GM23338 (cell line): ENCODE results near the gene GDF10. TPM values are rescaled to one million over a fixed set of nuclear protein-coding genes. Genes with fewer than 3 reads are reported as not detected.
A peak's percentile ranks its signal among the peaks of the same experiment; 100 is the strongest.

Source experiments
- ATAC-seq: fragments of 200-7000 bp; cut with Tn5 transposase; 3 replicates; pipeline ENCODE4 v1.9.1; 2020
- DNase-seq: peaks from one replicate; pipeline ENCODE4 v3.0.0-alpha.2; 2015; ENCODE audit warnings: low spot score
- H2AFZ ChIP-seq: fragments of 200-600 bp; sonication (generic); 2 replicates; pipeline ENCODE4 v1.8.0; 2016; ENCODE audit warnings: antibody characterized with exemption, mild to moderate bottlenecking, moderate library complexity
- H3F3A ChIP-seq: fragments of 200-600 bp; sonication (generic); replicated peaks from 2 replicates; pipeline ENCODE4 v1.8.0; 2017; ENCODE audit warnings: antibody characterized with exemption, mixed run types, low read depth
- H3K27ac ChIP-seq: fragments of 200-600 bp; sonication (generic); 2 replicates; pipeline ENCODE4 v1.6.1; 2016; ENCODE audit warnings: low read depth
- H3K27me3 ChIP-seq: fragments of 200-600 bp; sonication (generic); 2 replicates; pipeline ENCODE4 v1.8.0; 2016; ENCODE audit warnings: mild to moderate bottlenecking, mixed run types, moderate library complexity; ENCODE audit not compliant: insufficient read depth
- H3K36me3 ChIP-seq: fragments of 200-600 bp; sonication (generic); 2 replicates; pipeline ENCODE4 v1.8.0; 2016; ENCODE audit warnings: mild to moderate bottlenecking; ENCODE audit not compliant: insufficient read depth
- H3K4me1 ChIP-seq: fragments of 200-600 bp; sonication (generic); 2 replicates; pipeline ENCODE4 v1.8.0; 2016; ENCODE audit warnings: mild to moderate bottlenecking, moderate library complexity; ENCODE audit not compliant: insufficient read depth
- H3K4me2 ChIP-seq: fragments of 200-600 bp; sonication (generic); 2 replicates; pipeline ENCODE4 v1.7.1; 2017; ENCODE audit warnings: mixed run types
- H3K4me3 ChIP-seq: fragments of 200-600 bp; sonication (generic); 2 replicates; pipeline ENCODE4 v1.6.1; 2016; ENCODE audit warnings: mixed run types
- H3K79me2 ChIP-seq: fragments of 200-600 bp; sonication (generic); replicated peaks from 2 replicates; pipeline ENCODE4 v1.8.0; 2017; ENCODE audit warnings: mild to moderate bottlenecking; ENCODE audit not compliant: insufficient read depth
- H3K9me2 ChIP-seq: fragments of 200-600 bp; sonication (generic); 2 replicates; pipeline ENCODE4 v1.8.0; 2017; ENCODE audit not compliant: insufficient read depth
- H4K20me1 ChIP-seq: fragments of 200-600 bp; sonication (generic); replicated peaks from 2 replicates; pipeline ENCODE4 v1.8.0; 2017; ENCODE audit warnings: mild to moderate bottlenecking; ENCODE audit not compliant: insufficient read depth
- H3K27ac Mint-ChIP-seq: 2 replicates; pipeline ENCODE4 v1.8.0; 2020; ENCODE audit warnings: inconsistent platforms, mild to moderate bottlenecking, moderate library complexity, mixed read lengths
- H3K27me3 Mint-ChIP-seq: 3 replicates; pipeline ENCODE4 v1.8.0; 2022; ENCODE audit warnings: low read depth, mild to moderate bottlenecking, moderate library complexity, mixed read lengths, inconsistent platforms; ENCODE audit not compliant: insufficient read depth, poor library complexity
- H3K36me3 Mint-ChIP-seq: 3 replicates; pipeline ENCODE4 v1.8.0; 2021; ENCODE audit warnings: low read depth, mild to moderate bottlenecking, inconsistent platforms, moderate library complexity, mixed read lengths
- H3K4me1 Mint-ChIP-seq: 3 replicates; pipeline ENCODE4 v1.8.0; 2020; ENCODE audit warnings: mild to moderate bottlenecking, inconsistent platforms, mixed read lengths
- H3K4me3 Mint-ChIP-seq: 3 replicates; pipeline ENCODE4 v1.8.0; 2021; ENCODE audit warnings: moderate library complexity, mild to moderate bottlenecking, inconsistent platforms, mixed read lengths
- H3K9me3 Mint-ChIP-seq: 3 replicates; pipeline ENCODE4 v1.8.0; 2020; ENCODE audit warnings: moderate library complexity, mild to moderate bottlenecking, inconsistent platforms, mixed read lengths
- CREB1 ChIP-seq: fragments of 250-450 bp; sonication (Bioruptor Pico); IDR thresholded peaks from 2 replicates; pipeline ENCODE4 v1.5.0; 2020; ENCODE audit warnings: low read depth, mild to moderate bottlenecking, moderate library complexity
- EZH2 ChIP-seq: fragments of 200-600 bp; sonication (generic); IDR thresholded peaks from one replicate; pipeline ENCODE4 v1.8.0; 2017; ENCODE audit warnings: antibody characterized with exemption, mild to moderate bottlenecking, low read depth; ENCODE audit not compliant: unreplicated experiment
- EZH2phosphoT487 ChIP-seq: fragments of 200-600 bp; sonication (generic); IDR thresholded peaks from one replicate; pipeline ENCODE4 v1.8.1; 2018; ENCODE audit warnings: antibody characterized with exemption; ENCODE audit not compliant: unreplicated experiment
- JUNB ChIP-seq: IDR thresholded peaks from one replicate; pipeline ENCODE4 v1.6.1; 2016; ENCODE audit warnings: antibody characterized with exemption; ENCODE audit not compliant: unreplicated experiment
- POLR2AphosphoS5 ChIP-seq: IDR thresholded peaks from 2 replicates; pipeline ENCODE4 v1.6.1; 2016; ENCODE audit warnings: antibody characterized with exemption, low read depth
- STAT1 ChIP-seq: IDR thresholded peaks from one replicate; pipeline ENCODE4 v1.6.1; 2016; ENCODE audit warnings: antibody characterized with exemption; ENCODE audit not compliant: unreplicated experiment
- ZNF114 ChIP-seq: fragments of 250-450 bp; sonication (Bioruptor Pico); IDR thresholded peaks from 2 replicates; pipeline ENCODE4 v1.5.0; 2020; ENCODE audit warnings: mild to moderate bottlenecking, moderate library complexity
- ZNF331 ChIP-seq: fragments of 250-450 bp; sonication (Bioruptor Pico); IDR thresholded peaks from 2 replicates; pipeline ENCODE4 v1.5.0; 2020; ENCODE audit warnings: low read depth, mild to moderate bottlenecking, moderate library complexity
- polyA plus RNA-seq: library from polyadenylated mRNA; unstranded; fragments of >200 nt; fragmentation: Nextera tagmentation; extraction: Ambion mirVana; gene quantifications from 2 replicates; pipeline ENCODE4 v1.2.1, GENCODE V29; 2016
- total RNA-seq: library from RNA; depleted of rRNA; stranded (reverse); fragments of >200 nt; shearing (Covaris generic); gene quantifications from 2 replicates; pipeline ENCODE4 v1.2.3, GENCODE V29; 2014
- TF ChIP-seq, protein P1 (sequence below), 2 experiments: fragments of 200-600 bp in 1 of 2; sonication (generic) in 1 of 2; conservative IDR thresholded peaks; 2 replicates each; pipeline versions ENCODE4 v1.5.1 to v1.6.1; 2016 to 2017; ENCODE audit warnings: antibody characterized with exemption in 2 of 2, low read depth in 2 of 2, mild to moderate bottlenecking in 2 of 2, moderate library complexity in 1 of 2
- TF ChIP-seq, protein P2 (sequence below): fragments of 250-450 bp; sonication (Bioruptor Pico); IDR thresholded peaks from 2 replicates; pipeline ENCODE4 v1.5.0; 2020; ENCODE audit warnings: mild to moderate bottlenecking, moderate library complexity
- TF ChIP-seq, protein P3 (sequence below): IDR thresholded peaks from 2 replicates; pipeline ENCODE4 v1.6.1; 2016; ENCODE audit warnings: antibody characterized with exemption

GDF10 gene
- total and polyA plus RNA-seq, 2 experiments from 2014 or later, result 0.21 TPM; not detected in 1

DNA sequence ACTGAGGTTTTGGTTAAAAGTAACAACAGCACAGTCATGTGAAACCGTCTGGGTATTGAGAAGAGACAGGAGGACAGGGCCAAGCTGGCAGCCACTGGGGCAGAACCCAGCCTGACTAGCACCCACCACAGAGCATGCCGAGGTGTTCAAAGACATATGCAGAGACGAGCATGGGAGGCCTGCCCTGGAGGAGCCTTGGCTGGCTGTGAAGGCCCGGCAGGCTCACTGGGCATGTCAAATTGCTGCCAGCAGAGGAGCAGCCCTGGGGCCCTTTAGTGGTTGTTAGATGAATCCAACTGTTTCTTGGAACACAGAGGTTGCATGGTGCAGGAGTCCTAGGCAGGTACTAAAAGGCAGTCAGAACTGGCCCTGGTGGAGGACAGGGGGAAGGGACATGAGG lies 17.3 kb downstream of the GDF10 start:
- Histone ChIP-seq H3F3A (no peaks in the 10 kb centered on the region), H3K27me3 (no peaks in the 10 kb centered on the region), H3K36me3 (no peaks in the 10 kb centered on the region), H3K4me1 (no peaks in the 10 kb centered on the region), H3K4me3 (no peak overlapping the region), H4K20me1 (no peaks in the 10 kb centered on the region), H2AFZ (no peak overlapping the region), H3K27ac (no peak overlapping the region), H3K9me2 (0 out of 2 replicates have a peak, but pooled peaks cover 4% of the 10 kb centered on the region), H3K4me2 (no peak overlapping the region), H3K79me2 (no peaks in the 10 kb centered on the region)
- no peaks in the 10 kb centered on the region for H3K36me3 Mint-ChIP-seq
- peaks cover 9% of the 10 kb centered on the region for H3K27me3 Mint-ChIP-seq
- no peaks in the 10 kb centered on the region for H3K4me1 Mint-ChIP-seq
- DNase-seq, result no peak
- H3K9me3 Mint-ChIP-seq, result no peaks in the 10 kb centered on the region
- H3K4me3 Mint-ChIP-seq, result no peak overlapping the region
- TF ChIP-seq, protein P1, sequence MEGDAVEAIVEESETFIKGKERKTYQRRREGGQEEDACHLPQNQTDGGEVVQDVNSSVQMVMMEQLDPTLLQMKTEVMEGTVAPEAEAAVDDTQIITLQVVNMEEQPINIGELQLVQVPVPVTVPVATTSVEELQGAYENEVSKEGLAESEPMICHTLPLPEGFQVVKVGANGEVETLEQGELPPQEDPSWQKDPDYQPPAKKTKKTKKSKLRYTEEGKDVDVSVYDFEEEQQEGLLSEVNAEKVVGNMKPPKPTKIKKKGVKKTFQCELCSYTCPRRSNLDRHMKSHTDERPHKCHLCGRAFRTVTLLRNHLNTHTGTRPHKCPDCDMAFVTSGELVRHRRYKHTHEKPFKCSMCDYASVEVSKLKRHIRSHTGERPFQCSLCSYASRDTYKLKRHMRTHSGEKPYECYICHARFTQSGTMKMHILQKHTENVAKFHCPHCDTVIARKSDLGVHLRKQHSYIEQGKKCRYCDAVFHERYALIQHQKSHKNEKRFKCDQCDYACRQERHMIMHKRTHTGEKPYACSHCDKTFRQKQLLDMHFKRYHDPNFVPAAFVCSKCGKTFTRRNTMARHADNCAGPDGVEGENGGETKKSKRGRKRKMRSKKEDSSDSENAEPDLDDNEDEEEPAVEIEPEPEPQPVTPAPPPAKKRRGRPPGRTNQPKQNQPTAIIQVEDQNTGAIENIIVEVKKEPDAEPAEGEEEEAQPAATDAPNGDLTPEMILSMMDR (conservative IDR thresholded peaks at IDR 0.05; ENCODE audit: low read depth in 2 of 2), result no peak
- ATAC-seq, result no peak
- 0 out of 2 replicates have a peak overlapping the region, but pooled peaks have one; percentile 64 for H3K27ac Mint-ChIP-seq

DNA sequence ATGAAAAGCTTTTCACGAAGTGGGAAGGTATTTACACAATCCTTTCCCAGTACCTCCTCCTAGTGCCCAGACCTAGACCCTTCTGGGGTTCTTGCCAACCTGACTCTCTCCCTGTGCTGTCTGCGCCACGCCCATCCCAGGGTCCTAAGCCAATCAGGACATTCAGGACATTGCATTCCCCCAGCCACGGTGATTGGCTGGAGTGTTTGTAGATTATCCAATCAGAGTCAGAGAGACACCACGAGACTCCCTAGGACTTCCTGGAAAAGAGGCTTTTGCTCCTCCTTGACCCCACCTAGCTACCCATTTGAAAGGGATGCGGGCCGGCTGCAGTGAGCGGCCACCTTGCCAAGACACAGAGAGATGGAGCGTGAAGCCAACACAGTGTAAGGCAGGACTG lies 18.7 kb downstream of the GDF10 start:
- Histone ChIP-seq H3K27me3 (no peaks in the 10 kb centered on the region), H3K9me2 (0 out of 2 replicates have a peak, but pooled peaks cover 4% of the 10 kb centered on the region), H3K27ac (no peak overlapping the region), H3K4me2 (no peak overlapping the region), H3F3A (no peaks in the 10 kb centered on the region), H3K4me1 (no peaks in the 10 kb centered on the region), H3K4me3 (no peak overlapping the region), H3K36me3 (no peaks in the 10 kb centered on the region), H3K79me2 (no peaks in the 10 kb centered on the region), H4K20me1 (no peaks in the 10 kb centered on the region), H2AFZ (peak overlapping the region; percentile 72; the same call in 1 of the 2 replicates)
- Mint-ChIP-seq H3K4me3 (no peak overlapping the region), H3K27ac (no peak overlapping the region), H3K9me3 (no peaks in the 10 kb centered on the region), H3K36me3 (no peaks in the 10 kb centered on the region), H3K27me3 (peaks cover 9% of the 10 kb centered on the region), H3K4me1 (no peaks in the 10 kb centered on the region)
- peak; percentile 74 for ATAC-seq
- peak; percentile 44 for DNase-seq
- TF ChIP-seq, protein P2, sequence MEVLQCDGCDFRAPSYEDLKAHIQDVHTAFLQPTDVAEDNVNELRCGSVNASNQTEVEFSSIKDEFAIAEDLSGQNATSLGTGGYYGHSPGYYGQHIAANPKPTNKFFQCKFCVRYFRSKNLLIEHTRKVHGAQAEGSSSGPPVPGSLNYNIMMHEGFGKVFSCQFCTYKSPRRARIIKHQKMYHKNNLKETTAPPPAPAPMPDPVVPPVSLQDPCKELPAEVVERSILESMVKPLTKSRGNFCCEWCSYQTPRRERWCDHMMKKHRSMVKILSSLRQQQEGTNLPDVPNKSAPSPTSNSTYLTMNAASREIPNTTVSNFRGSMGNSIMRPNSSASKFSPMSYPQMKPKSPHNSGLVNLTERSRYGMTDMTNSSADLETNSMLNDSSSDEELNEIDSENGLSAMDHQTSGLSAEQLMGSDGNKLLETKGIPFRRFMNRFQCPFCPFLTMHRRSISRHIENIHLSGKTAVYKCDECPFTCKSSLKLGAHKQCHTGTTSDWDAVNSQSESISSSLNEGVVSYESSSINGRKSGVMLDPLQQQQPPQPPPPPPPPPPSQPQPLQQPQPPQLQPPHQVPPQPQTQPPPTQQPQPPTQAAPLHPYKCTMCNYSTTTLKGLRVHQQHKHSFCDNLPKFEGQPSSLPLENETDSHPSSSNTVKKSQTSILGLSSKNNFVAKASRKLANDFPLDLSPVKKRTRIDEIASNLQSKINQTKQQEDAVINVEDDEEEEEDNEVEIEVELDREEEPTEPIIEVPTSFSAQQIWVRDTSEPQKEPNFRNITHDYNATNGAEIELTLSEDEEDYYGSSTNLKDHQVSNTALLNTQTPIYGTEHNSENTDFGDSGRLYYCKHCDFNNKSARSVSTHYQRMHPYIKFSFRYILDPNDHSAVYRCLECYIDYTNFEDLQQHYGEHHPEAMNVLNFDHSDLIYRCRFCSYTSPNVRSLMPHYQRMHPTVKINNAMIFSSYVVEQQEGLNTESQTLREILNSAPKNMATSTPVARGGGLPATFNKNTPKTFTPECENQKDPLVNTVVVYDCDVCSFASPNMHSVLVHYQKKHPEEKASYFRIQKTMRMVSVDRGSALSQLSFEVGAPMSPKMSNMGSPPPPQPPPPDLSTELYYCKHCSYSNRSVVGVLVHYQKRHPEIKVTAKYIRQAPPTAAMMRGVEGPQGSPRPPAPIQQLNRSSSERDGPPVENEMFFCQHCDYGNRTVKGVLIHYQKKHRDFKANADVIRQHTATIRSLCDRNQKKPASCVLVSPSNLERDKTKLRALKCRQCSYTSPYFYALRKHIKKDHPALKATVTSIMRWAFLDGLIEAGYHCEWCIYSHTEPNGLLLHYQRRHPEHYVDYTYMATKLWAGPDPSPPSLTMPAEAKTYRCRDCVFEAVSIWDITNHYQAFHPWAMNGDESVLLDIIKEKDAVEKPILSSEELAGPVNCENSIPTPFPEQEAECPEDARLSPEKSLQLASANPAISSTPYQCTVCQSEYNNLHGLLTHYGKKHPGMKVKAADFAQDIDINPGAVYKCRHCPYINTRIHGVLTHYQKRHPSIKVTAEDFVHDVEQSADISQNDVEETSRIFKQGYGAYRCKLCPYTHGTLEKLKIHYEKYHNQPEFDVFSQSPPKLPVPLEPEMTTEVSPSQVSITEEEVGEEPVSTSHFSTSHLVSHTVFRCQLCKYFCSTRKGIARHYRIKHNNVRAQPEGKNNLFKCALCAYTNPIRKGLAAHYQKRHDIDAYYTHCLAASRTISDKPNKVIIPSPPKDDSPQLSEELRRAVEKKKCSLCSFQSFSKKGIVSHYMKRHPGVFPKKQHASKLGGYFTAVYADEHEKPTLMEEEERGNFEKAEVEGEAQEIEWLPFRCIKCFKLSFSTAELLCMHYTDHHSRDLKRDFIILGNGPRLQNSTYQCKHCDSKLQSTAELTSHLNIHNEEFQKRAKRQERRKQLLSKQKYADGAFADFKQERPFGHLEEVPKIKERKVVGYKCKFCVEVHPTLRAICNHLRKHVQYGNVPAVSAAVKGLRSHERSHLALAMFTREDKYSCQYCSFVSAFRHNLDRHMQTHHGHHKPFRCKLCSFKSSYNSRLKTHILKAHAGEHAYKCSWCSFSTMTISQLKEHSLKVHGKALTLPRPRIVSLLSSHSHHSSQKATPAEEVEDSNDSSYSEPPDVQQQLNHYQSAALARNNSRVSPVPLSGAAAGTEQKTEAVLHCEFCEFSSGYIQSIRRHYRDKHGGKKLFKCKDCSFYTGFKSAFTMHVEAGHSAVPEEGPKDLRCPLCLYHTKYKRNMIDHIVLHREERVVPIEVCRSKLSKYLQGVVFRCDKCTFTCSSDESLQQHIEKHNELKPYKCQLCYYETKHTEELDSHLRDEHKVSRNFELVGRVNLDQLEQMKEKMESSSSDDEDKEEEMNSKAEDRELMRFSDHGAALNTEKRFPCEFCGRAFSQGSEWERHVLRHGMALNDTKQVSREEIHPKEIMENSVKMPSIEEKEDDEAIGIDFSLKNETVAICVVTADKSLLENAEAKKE, result no peak
- no peak for TF ChIP-seq JUNB
- TF ChIP-seq CREB1 (CRISPR knock-in tag), result no peak
- no peak for TF ChIP-seq ZNF114 (CRISPR knock-in tag)
- no peak for TF ChIP-seq EZH2phosphoT487
- no peak for TF ChIP-seq POLR2AphosphoS5
- no peak for TF ChIP-seq ZNF331 (CRISPR knock-in tag)
- no peak for TF ChIP-seq EZH2
- TF ChIP-seq, protein P3, sequence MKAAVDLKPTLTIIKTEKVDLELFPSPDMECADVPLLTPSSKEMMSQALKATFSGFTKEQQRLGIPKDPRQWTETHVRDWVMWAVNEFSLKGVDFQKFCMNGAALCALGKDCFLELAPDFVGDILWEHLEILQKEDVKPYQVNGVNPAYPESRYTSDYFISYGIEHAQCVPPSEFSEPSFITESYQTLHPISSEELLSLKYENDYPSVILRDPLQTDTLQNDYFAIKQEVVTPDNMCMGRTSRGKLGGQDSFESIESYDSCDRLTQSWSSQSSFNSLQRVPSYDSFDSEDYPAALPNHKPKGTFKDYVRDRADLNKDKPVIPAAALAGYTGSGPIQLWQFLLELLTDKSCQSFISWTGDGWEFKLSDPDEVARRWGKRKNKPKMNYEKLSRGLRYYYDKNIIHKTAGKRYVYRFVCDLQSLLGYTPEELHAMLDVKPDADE, result no peak
- TF ChIP-seq STAT1, result no peak
